Osteocyte (in vitro differentiated cells): ENCODE results near the gene OTOG. TPM values are rescaled to one million over a fixed set of nuclear protein-coding genes. Genes with fewer than 3 reads are reported as not detected.

Source experiments
- DNase-seq: peaks from one replicate; pipeline ENCODE4 v3.0.0; 2021; ENCODE audit warnings: mixed read lengths; ENCODE audit not compliant: unreplicated experiment; ENCODE audit errors: extremely low spot score
- H3K27ac Mint-ChIP-seq: one replicate; pipeline ENCODE4 v1.8.0; 2021; ENCODE audit warnings: mild to moderate bottlenecking, mixed read lengths; ENCODE audit not compliant: unreplicated experiment
- H3K27me3 Mint-ChIP-seq: one replicate; pipeline ENCODE4 v1.8.0; 2021; ENCODE audit warnings: mixed read lengths; ENCODE audit not compliant: unreplicated experiment
- H3K36me3 Mint-ChIP-seq: one replicate; pipeline ENCODE4 v1.8.0; 2021; ENCODE audit warnings: mixed read lengths; ENCODE audit not compliant: unreplicated experiment
- H3K4me1 Mint-ChIP-seq: one replicate; pipeline ENCODE4 v1.8.0; 2021; ENCODE audit warnings: mixed read lengths; ENCODE audit not compliant: unreplicated experiment
- H3K4me3 Mint-ChIP-seq: one replicate; pipeline ENCODE4 v1.8.0; 2021; ENCODE audit warnings: mild to moderate bottlenecking, moderate library complexity, mixed read lengths; ENCODE audit not compliant: unreplicated experiment
- H3K9me3 Mint-ChIP-seq: one replicate; pipeline ENCODE4 v1.8.0; 2021; ENCODE audit warnings: mixed read lengths; ENCODE audit not compliant: unreplicated experiment
- CTCF ChIP-seq: fragments of 200-600 bp; sonication (generic); IDR thresholded peaks from 2 replicates; pipeline ENCODE4 v1.5.0; 2021; ENCODE audit warnings: antibody characterized with exemption, mild to moderate bottlenecking, moderate library complexity
- total RNA-seq: library from RNA; stranded (reverse); gene quantifications from 2 replicates; pipeline ENCODE4 v1.2.1, GENCODE V29; 2021

The OTOG gene
- total RNA-seq, 1 donor from 2014 or later = not detected

GRCh38 chr11:17642980-17643379 lies 95.9 kb downstream of the OTOG start:
- Mint-ChIP-seq H3K27ac (no peak overlapping the region), H3K27me3 (no peaks in the 10 kb centered on the region)

GRCh38 chr11:17643506-17644405 lies 96.7 kb downstream of the OTOG start:
- Mint-ChIP-seq H3K4me1 (no peaks in the 10 kb centered on the region), H3K4me3 (no peak overlapping the region), H3K9me3 (peaks cover 14% of the 10 kb centered on the region), H3K27me3 (no peaks in the 10 kb centered on the region), H3K36me3 (no peaks in the 10 kb centered on the region), H3K27ac (no peak overlapping the region)
- no peak for TF ChIP-seq CTCF
- no peak for DNase-seq

More at GRCh38 chr11:17642980-17643379, 95.9 kb downstream of the OTOG start:
- DNase-seq = no peak
- H3K36me3 Mint-ChIP-seq = no peaks in the 10 kb centered on the region
- no peak for TF ChIP-seq CTCF
- no peak overlapping the region for H3K4me3 Mint-ChIP-seq
- H3K4me1 Mint-ChIP-seq = no peaks in the 10 kb centered on the region
- peaks cover 9% of the 10 kb centered on the region for H3K9me3 Mint-ChIP-seq

- no peak for TF ChIP-seq CTCF
- Mint-ChIP-seq H3K4me3 (no peak overlapping the region), H3K9me3 (peaks cover 18% of the 10 kb centered on the region), H3K36me3 (no peaks in the 10 kb centered on the region), H3K27me3 (no peaks in the 10 kb centered on the region), H3K4me1 (no peaks in the 10 kb centered on the region), H3K27ac (no peak overlapping the region)
- no peak for DNase-seq
Observed at GRCh38 chr11:17645190-17645970, 98.3 kb downstream of the OTOG start.

- Mint-ChIP-seq H3K27me3 (peaks cover 3% of the 10 kb centered on the region), H3K27ac (no peak overlapping the region), H3K4me3 (no peak overlapping the region), H3K36me3 (no peaks in the 10 kb centered on the region), H3K9me3 (peaks cover 18% of the 10 kb centered on the region), H3K4me1 (no peaks in the 10 kb centered on the region)
- TF ChIP-seq CTCF = no peak
- no peak for DNase-seq
Observed at GRCh38 chr11:17646451-17647145, 99.5 kb downstream of the OTOG start.
